GM21576 (cell line): ENCODE data around the gene LIMS4.
"Not testable (repeated sequence)": the region's sequence is repeated elsewhere in the genome, so short reads cannot be mapped to it uniquely, and the experiment has no call there.

Experiments
- ATAC-seq: cut with Tn5 transposase; IDR thresholded peaks from one replicate; pipeline ENCODE4 v1.9.1; 2021; ENCODE audit warnings: mild to moderate bottlenecking, moderate library complexity; ENCODE audit not compliant: unreplicated experiment

The LIMS4 gene

GRCh38 chr2:110450951-110451350, 21.7 kb downstream of the LIMS4 start:
- not testable (repeated sequence) for ATAC-seq

GRCh38 chr2:110449127-110449947, 23.3 kb downstream of the LIMS4 start:
- not testable (repeated sequence) for ATAC-seq

- not testable (repeated sequence) for ATAC-seq
Observed at GRCh38 chr2:110446644-110447043, 26.0 kb downstream of the LIMS4 start.

DNA sequence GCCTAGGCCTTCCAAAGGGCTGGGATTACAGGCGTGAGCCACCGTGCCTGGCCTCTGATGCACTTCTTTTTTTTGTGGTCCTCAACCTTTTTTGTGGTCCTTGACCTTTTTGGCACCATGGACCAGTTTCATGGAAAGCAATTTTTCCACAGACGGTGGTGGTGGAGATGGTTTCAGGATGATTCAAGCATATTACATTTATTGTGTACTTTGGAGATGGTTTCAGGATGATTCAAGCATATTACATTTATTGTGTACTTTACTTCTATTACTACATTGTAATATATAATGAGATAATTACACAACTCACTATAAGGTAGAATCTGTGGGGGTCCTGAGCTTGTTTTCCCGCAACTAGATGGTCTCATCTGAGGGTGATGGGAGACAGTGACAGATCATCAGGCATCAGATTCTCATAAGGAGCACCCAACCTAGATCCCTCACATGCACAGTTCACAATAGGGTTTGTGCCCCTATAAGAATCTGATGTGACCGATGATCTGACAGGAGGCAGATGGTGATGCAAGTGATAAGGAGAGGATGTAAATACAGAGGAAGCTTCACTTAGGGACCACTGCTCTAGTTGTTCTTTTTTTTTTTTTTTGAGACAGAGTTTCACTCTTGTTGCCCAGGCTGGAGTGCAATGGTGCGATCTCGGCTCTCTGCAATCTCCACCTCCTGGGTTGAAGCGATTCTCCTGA, 29.2 kb downstream of the LIMS4 start:
- not testable (repeated sequence) for ATAC-seq

GRCh38 chr2:110441905-110442304, 30.7 kb downstream of the LIMS4 start:
- ATAC-seq, result not testable (repeated sequence)

- not testable (repeated sequence) for ATAC-seq
Observed at GRCh38 chr2:110434565-110434964, 38.1 kb downstream of the LIMS4 start.

DNA sequence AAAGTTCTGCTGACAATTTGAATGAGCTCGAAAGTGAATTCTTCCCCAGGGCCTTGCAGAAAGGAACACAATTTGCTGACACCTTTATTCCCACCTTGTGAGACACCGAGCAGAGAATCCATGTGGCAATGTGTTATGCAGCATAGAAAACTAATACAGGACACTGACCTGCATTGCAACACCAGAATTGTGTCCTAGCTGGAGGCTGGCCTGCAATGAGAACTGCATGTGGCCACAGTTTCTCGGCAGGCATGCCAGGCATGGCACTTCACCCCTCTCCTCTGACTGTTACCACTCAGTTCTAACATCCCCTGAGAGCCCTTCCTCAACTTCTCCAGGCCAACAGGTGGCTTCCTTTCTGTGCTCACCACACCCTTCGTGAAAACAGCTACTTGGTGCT, 46.9 kb downstream of the LIMS4 start:
- ATAC-seq, result not testable (repeated sequence)

DNA sequence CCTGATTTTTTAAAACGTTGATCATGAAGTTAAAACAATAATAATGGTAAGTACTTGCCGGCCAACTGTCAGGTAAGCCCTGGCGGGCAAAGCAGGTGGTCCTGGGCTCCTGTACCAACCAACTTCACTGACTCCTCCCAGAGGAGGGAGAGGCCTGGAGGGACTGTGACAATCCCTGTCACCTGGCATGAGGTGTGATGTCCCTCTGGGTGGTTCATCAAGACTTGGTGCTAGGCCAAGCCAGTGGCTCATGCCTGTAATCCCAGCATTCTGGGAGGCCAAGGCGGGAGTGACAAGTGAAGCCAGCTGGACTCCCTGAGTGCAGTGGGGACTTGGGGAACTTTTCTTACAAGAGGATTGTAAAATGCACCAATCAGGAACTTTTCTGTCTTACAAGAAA, 48.2 kb downstream of the LIMS4 start:
- not testable (repeated sequence) for ATAC-seq

DNA sequence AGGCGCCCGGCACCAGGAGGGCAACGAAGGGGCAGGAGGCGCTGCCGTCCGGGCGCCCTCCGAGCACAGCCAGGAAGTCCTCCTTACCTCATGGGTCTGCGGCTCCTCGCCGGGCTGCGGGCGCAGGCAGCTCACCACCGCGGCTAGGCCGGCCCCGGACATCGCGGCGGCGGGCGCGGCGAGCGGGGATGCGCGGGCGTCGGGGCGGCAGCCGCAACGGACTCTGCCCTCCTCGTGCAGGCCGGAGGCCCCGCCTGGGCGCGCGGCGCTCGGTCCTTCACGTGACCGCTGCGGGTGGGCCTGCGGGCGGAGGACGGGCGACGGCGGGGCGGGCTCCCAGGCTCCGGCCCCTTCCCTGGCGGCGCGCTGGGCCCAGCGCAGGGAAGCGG, 49.0 kb downstream of the LIMS4 start:
- ATAC-seq, result not testable (repeated sequence)

- ATAC-seq, result not testable (repeated sequence)
Observed at GRCh38 chr2:110422852-110423573, 49.6 kb downstream of the LIMS4 start.

- not testable (repeated sequence) for ATAC-seq
Observed at GRCh38 chr2:110420641-110421354, 51.8 kb downstream of the LIMS4 start.

DNA sequence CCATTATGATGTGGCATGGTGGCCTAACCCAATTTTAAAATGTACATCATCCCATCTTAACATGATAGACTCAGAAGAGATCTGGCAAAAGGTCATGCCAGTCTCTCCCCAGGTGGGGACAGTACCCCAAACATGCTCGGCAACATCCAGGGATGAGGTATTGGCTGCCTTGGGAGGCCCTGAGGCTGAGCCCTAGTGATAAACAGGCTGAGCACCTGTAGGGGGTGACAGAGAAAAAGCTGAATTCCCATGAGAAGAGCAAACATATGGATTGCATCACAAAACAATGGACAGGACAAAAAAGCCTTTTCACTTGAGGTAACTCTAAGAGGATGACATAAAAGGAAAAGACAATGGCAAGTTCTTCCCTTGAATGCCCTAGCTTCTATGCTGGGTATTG, 65.5 kb downstream of the LIMS4 start:
- not testable (repeated sequence) for ATAC-seq

- ATAC-seq, result not testable (repeated sequence)
Observed at GRCh38 chr2:110404988-110405387, 67.6 kb downstream of the LIMS4 start.

DNA sequence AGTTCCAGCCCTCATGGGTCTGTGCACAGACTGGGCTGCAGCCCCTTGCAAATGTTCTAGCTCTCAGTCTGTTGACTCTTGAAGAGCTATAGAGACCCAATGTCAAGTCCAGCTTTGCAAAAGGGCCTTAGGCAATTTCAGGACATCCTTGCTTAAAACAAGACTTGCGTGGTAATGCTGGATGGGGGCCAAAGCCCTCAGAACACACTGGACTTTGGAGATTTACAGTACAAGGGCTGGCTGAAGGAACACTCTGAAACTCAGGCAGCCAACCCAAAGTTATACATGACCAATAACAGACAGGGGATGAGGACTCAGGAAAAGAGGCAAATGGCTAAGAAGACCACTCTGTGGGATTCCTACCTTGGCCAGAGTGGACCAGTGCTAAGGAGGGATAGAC, 68.4 kb downstream of the LIMS4 start:
- ATAC-seq, result not testable (repeated sequence)

- not testable (repeated sequence) for ATAC-seq
Observed at GRCh38 chr2:110401001-110401618, 71.5 kb downstream of the LIMS4 start.

DNA sequence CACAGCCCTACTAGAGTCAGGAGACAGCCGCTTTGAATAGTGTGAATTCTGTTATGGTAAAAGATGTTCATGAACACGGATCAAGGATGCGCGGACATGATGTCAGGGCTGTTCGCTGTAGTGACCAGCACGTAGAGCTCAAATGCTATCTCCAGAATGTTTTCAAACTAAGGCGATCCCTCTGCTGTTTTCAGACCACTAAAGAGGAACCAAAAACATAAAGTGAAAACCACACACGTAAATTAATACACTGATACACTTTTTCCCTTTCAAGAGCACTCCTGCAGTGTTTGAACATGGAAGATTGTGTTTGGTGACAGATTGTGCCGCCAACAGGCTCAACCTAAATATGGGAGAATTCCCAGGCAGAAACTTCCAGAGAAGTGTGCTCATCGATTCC, 73.2 kb downstream of the LIMS4 start:
- not testable (repeated sequence) for ATAC-seq

GRCh38 chr2:110395990-110396389, 76.6 kb downstream of the LIMS4 start:
- ATAC-seq, result not testable (repeated sequence)
